Body of pancreas (tissue), 4 donors: Measurements from ENCODE around the gene ZBED5.

Source experiments
- CTCF ChIP-seq, 7 experiments: fragments of 450-650 bp in 4 of 7; fragments of 200-600 bp in 3 of 7; sonication (generic) in 3 of 7; IDR thresholded peaks; one replicate each; pipeline ENCODE4 v1.5.1; 2016 to 2019; ENCODE audit warnings: antibody characterized with exemption in 7 of 7
- POLR2A ChIP-seq, 3 donors: fragments of 450-650 bp; IDR thresholded peaks; one replicate each; pipeline ENCODE4 v1.6.1; 2016; ENCODE audit warnings: antibody characterized with exemption in 3 of 3, mild to moderate bottlenecking in 2 of 3

GRCh38 chr11:10855295-10855694, 2.6 kb downstream of the ZBED5 start:
- TF ChIP-seq CTCF (IDR thresholded peaks at IDR 0.05) (no peak), POLR2A (IDR thresholded peaks at IDR 0.05) (no peak)
